GM18511 (cell line): Measurements from ENCODE around the gene CIBAR2.
A peak's percentile ranks its signal among the peaks of the same experiment; 100 is the strongest.
"Not testable (repeated sequence)": the region's sequence is repeated elsewhere in the genome, so short reads cannot be mapped to it uniquely, and the experiment has no call there.

Experiments used
- ATAC-seq: cut with Tn5 transposase; IDR thresholded peaks from one replicate; pipeline ENCODE4 v1.9.1; 2021; ENCODE audit warnings: mild to moderate bottlenecking, moderate library complexity; ENCODE audit not compliant: unreplicated experiment

Gene CIBAR2

GRCh38 chr16:85065099-85065498 lies 47.2 kb downstream of the CIBAR2 start:
- ATAC-seq, result no peak

GRCh38 chr16:85064186-85064585 lies 48.1 kb downstream of the CIBAR2 start:
- ATAC-seq, result no peak

DNA sequence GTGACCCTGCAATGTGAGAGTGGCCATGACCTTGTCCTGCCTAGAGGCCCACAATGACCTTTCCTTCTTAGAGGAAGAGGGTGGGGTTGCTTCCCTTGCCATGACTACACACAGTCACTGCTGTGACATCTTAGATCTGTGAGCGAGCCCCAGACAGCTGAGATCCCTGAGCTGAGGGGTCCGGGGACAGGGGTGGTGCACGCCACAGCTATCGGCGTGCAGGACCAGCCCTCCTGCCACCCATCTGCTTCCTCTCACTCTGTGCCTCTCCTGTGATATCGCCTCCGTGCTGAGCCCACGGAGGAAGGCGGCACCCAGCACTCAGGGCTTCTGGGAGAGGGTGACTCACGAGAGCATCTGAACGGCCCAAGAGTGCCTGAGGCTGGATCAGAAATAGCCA lies 49.4 kb downstream of the CIBAR2 start:
- no peak for ATAC-seq

DNA sequence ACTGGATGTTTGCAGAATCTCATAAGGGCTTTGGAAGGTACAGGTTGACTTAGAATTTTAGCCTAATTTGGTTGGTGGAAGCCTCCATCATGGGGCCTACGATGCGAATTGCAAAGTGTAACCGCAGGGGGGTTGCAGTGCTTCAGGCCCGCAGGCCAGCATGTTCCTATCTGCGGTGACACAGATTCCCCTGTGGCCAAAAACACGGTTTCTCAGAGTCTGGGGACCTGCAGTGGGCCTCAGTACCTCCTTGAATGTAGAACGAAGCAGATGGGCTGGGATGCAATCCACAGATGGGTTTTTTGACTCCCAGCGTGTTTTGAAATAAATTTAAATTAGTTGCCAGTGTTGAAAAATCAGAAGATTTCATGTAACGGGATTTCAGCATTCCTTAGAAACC lies 49.9 kb downstream of the CIBAR2 start:
- ATAC-seq, result no peak

DNA sequence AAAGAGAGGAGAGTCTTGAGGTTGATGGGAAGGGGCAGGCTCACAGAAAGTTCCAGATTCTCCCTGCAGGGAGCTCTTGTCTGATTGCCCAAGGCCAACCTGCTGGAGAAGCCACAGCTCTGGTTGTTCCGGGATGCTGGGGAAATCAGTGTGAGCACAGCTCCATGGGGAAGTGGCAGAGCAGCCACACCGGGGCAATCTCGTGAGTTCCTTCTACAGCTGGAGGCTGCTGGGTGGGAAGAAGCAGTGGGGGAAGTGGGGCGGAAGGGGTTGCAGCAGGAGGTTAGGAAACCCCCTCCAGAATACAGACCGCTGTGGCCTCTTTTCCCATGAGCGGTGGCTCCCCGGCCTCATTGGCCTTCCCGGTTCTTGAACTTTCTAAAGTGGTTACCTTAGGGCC lies 50.7 kb downstream of the CIBAR2 start:
- ATAC-seq, result no peak

GRCh38 chr16:85058909-85059308 lies 53.4 kb downstream of the CIBAR2 start:
- no peak for ATAC-seq

- ATAC-seq, result no peak
Observed at GRCh38 chr16:85057948-85058347, 54.3 kb downstream of the CIBAR2 start.

DNA sequence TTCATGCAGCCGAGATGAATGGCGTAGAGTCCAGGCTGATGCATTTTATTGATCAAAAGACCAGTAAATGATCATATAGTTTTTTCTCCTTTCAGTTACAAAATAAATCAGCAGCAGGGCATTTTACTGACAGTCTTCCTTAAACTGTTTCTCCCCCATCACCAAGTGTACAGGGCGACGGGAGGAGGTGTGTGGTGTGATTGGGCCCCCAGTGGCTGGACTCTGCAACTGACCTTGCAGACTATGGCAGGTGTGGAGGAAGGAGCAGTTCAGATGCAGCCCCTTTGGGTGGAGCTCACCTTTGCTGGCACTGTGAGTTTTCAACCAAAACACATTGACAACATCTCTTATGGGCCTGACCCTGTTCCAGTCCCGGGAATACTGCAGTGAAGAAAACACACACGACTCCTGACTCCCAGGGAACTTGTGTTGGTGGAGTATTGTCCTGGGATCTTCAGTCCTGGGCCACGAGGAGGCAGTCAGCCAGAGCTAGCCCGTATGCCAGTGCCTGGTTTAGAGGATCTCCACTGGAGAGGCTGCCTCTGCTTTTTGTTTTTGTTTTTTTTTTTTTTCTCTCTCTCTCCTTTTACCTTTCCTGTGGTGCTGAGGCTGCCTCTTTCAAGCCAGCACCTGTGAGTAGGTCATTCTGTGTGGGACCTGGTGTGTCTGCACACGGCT lies 54.9 kb downstream of the CIBAR2 start:
- ATAC-seq, result no peak

DNA sequence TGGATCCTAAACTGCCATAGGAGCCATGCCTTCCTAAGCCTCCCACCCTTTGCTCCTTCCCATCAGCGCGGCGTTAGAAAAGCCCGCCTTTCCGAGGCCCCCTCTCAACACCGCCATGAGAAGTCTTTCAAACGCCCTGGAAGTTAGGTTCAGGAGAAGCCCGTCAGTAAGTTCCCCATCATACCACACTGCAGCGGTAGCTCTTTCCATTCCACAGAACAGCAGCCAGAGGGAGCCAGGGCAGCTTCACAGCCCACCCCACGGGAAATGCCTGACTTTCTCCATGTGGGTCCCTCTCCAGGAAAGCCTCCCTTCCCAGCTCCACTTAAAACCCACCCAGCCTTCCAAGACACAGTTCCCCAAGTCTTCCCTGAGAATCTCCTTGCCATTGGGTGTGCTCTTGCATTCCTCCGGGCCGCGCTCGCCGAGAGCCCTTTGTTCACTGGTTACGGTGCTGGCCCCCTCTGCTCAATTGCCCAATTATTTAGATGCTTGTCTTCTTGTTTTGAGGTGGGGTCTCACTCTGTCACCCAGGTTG lies 56.0 kb downstream of the CIBAR2 start:
- ATAC-seq, result no peak

- ATAC-seq, result peak; percentile 92
Observed at GRCh38 chr16:85055493-85056210, 56.6 kb downstream of the CIBAR2 start.

GRCh38 chr16:85054948-85055492 lies 57.3 kb downstream of the CIBAR2 start:
- ATAC-seq, result no peak

GRCh38 chr16:85054321-85054720 lies 58.0 kb downstream of the CIBAR2 start:
- ATAC-seq, result not testable (repeated sequence)

- ATAC-seq, result no peak
Observed at GRCh38 chr16:85052536-85052935, 59.7 kb downstream of the CIBAR2 start.

GRCh38 chr16:85051683-85052082 lies 60.6 kb downstream of the CIBAR2 start:
- ATAC-seq, result no peak

GRCh38 chr16:85051067-85051581 lies 61.1 kb downstream of the CIBAR2 start:
- ATAC-seq, result no peak

- no peak for ATAC-seq
Observed at GRCh38 chr16:85049706-85050305, 62.5 kb downstream of the CIBAR2 start.

GRCh38 chr16:85048921-85049562 lies 63.2 kb downstream of the CIBAR2 start:
- ATAC-seq, result no peak
